HG02610 (cell line): Measurements from ENCODE around the gene CHAF1A.

ENCODE experiments used
- ATAC-seq: cut with Tn5 transposase; IDR thresholded peaks from one replicate; pipeline ENCODE4 v1.9.1; 2021; ENCODE audit warnings: mild to moderate bottlenecking, moderate library complexity; ENCODE audit not compliant: unreplicated experiment

The CHAF1A gene

DNA sequence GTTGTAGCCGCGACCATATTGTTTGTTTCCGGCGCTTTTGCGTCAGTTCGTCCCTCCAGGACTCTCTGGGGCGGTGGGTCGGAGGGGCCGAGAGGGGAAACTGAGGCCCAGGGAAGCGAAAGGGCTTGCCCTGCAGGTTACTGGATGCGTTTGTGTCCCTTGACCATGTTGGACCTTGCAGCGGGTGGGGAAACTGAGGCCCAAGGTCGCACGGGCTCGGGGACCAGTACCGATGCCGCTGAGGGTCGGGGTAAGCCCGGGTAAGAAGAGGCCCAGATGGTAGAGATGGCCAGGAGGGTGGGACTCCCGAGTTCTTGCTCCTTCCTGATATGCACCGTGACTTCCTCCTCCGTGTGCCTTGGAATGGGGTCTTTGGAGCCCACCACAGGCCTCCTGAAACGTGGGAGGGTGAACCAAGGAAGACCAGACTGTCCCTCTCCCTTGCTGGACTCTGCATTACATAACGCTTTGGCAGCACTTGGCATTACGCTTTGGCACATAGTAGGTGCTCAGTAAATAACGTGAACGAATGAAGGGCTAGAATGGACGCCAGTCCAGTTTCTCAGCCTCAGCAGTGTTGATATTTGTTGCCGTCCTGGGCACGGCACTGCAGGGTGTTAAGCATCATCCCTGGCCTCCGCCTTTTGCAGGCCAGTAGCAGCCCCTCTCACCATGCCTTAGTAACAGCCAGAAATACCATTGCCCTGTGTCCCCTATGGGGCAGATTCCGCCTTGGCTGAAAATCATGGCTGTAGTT lies 743 bp downstream of the CHAF1A start:
- ATAC-seq = no peak

DNA sequence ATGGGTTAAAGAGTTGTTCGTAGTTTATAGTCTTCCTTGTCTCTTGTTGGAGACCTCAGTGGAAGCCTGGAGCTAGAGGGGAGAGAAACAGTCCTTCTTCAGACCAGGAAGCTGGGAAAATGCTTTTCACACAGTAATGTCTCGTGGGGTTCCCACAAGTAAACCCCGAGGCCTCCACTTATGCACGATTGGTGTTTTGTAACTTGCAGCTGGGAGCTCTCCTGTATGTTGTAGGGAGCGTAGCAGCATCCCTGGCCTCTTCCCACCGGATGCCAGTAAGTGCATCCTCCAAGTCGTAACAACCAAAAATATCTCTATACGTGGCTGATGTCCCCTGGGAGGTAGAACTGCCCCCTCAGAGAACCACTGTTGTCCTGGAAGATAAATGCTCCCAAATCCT lies 3.5 kb downstream of the CHAF1A start:
- ATAC-seq = no peak

DNA sequence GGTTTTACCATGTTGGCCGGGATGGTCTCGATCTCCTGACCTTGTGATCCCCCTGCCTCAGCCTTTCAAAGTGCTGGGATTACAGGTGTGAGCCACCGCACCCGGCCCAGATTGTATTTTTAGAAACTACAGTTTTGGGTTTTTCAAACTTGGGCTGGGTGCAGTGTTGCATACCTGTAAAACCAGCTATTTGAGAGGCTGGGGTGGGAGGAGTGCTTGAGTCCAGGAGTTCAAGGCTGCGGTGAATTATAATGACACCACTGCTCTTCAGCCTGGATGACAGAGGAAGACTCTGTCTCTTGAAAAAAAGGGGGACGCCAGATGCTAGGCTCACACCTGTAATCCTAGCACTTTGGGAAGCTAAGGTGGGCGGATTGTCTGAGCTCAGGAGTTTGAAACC lies 4.2 kb downstream of the CHAF1A start:
- no peak for ATAC-seq

DNA sequence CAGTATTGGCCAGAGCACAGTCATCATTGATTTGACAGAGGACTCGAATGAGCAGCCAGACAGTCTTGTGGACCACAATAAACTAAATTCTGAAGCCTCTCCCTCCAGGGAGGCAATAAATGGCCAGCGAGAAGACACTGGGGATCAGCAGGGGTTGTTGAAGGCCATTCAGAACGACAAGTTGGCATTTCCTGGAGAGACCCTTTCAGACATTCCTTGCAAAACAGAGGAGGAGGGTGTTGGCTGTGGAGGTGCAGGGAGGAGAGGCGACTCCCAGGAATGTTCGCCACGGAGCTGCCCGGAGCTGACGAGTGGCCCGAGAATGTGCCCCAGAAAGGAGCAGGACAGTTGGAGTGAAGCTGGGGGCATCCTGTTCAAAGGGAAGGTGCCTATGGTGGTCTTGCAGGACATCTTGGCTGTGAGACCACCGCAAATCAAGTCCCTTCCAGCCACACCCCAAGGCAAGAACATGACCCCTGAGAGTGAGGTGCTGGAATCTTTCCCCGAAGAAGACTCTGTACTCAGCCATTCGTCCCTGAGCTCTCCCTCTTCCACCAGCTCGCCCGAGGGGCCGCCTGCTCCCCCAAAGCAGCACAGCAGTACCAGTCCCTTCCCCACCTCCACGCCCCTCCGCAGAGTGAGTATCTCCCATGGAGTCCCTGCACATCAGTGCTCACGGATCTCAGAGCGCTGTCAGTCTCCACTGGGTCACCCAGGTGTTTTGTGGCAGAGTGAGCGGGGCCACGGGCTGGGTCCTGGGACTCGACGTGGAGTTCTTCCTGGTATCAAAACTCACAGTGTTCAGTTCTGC lies 6.9 kb downstream of the CHAF1A start:
- ATAC-seq = no peak

DNA sequence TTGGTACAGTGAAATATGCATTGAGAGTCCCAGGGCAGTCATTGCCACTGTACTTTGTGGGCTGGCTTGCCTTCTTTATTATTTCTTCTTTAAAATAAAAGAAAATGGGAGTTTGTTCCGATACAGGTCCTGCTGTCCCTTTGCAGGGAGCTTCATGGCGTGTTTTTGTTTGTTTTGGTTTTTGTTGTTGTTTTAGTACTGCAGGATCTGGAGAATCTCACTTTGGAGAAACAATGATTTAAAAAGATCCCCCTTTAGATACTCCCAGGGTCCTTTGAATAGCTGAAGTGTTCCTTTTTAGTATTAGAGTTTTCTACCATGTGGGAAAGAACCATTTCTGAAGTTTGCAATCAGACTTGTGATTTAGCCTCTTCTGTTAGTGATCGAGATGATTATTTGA lies 11.1 kb downstream of the CHAF1A start:
- ATAC-seq = no peak

DNA sequence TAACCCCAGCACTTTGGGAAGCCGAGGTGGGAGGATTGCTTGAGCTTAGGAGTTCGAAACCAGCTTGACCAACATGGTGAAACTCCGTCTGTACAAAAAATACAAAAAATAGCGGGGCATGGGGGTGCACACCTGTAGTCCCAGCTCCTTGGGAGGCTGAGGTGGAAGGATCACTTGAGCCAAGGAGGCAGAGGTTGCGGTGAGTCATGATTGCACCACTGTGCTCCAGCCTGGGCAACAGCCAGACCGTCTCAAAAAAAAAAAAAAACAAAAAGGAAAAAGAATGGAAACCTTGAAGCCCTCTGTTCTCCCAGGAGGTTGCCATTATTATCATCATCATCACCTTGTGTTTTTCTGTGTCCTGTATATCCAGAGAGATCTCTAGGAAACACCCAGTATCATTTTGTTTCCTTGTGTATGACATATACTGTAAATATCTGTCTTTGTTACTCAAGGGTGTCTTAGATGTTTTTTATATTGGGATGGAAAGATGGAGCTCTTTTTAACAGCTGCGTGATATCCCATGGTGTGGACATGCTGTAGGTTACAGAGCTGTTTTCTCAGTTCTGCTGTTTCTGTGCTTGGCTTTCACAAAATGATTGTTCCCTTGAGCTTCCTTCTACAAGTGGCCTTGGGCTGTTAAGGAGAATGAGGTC lies 11.8 kb downstream of the CHAF1A start:
- no peak for ATAC-seq

DNA sequence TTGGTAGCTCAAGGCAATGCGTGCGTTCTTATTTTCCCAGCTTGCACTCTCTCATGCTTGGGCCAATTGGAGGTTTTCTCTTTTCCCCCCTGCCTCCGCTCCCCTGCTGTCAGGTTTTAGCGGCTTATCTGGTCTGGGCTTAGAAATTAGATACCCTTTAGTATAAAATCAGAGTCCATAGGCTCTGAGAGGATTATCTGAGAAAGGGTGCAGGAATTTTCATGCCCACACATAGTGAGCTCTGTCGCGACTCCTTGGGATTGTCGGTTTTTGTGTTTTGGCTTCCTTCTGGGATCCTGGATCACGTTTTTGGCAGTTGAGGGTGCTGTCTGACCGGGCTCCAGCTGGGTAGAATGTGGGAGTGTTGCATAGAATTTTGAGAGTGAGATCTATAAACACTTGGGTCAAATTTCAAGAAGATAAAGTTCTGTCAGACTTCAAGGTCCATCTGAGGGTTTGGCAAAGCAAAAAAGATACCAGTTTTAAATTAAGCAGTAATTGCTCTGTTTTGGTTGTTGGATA lies 12.4 kb downstream of the CHAF1A start:
- no peak for ATAC-seq

DNA sequence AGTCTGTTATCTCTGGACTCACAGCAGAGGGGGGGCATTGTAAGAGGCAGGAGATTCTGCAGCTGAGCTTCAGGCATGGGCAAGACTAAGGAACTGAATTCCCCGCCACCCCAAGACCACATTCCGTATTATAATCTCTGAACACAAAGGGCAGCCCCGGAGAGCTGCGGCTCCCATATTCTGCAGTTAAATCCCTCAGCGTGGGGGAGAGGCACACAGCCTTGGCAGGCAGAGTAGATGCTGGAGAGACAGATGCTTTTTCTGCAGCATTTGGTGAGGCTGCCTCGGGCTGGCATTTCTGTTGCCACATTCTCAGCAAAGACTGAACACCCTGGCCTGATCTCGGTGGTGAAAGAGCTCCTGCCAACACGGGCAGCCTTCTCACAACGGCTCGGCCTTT lies 12.9 kb downstream of the CHAF1A start:
- no peak for ATAC-seq

DNA sequence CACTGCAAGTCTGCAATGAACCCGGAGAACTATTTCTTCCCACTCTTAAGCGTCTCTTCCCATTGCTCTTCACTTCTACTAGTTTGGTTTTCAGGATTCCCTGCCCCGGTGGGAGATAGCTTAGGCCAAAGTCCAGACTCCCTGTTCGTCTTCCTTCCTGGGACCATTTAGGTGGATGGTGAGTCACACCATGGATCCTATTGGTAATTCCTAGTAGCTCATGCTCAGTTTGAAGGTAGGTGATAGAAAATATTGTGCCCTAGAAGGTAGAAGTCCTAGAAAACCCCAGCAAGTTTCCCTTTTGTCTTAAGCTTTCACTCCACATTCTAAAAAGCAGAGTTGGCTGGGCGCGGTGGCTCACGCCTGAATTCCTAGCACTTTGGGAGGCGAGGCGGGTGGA lies 13.8 kb downstream of the CHAF1A start:
- no peak for ATAC-seq

DNA sequence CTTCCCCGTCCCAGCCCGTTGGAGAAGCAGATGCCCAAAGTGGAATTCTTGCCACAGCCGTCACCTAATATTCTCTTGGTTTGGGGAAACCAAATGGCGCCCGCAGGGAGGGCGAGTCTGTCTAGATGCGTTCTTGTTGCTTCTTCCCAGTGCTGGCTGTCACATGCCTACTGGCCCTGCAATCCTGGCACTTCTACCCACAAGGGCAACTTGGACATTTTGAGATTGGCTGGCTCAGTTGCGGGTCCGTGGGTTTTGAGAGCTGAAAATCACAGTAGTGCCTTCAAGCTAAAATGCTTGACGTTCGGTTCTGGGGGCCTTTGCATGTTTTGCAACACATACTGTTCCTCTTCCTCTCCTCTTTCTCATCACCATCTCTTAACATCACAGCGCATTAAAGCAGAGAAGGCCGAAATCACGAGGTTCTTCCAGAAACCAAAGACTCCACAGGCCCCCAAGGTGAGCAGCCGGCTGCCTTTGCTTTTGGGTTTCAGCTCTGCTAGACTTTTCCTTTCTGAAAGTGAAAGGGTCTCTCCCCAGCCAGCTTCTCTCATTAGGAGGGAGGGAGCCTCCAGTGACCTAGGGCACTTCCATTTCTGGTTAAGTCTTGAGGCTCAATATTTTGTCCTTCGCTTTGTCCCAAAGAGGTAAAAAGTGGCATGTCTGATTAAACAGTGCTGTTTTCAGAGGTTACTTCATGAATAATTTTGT lies 21.1 kb downstream of the CHAF1A start:
- no peak for ATAC-seq

DNA sequence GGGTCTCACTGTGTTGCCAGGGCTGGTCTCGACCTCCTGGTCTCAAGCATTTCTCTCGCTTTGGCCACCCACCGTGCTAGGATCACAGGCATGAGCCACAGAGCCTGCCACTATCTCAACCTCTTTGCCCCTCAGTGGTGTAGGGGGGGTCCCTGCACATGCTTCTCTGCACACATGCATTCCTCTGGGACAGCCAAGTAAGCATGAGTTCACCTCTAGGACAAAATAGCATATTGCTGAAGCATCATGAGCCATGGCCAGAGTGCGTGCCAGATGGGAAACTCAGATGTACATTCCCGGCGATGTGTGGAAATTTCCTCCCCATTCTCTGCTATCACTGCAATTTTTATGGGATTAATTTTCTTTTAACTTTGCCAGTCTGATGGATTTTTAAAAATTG lies 23.1 kb downstream of the CHAF1A start:
- no peak for ATAC-seq

DNA sequence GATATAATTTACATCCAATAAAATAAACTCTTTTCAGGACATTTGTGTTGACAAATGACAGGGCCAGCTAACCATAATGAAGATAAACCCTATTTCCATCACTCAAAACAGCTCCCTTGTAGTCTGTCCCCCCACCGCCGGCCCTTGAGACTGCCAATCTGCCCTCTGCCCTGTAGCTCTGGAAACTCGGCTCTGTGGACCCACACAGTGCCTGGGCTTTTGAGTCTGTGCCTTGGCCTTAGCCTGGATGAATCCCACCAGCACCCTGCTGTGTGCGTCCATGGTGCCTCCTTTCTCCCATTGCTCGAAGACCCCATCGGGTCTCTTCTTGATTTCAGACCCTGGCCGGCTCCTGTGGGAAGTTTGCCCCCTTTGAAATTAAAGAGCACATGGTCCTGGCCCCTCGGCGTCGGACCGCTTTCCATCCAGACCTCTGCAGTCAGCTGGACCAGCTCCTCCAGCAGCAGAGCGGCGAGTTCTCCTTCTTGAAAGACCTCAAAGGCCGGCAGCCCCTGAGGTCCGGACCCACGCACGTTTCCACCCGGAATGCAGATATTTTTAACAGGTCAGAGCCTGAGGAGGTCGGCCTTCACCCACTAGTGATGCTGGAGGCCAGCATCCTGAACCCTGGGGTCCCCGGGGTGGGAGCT lies 26.0 kb downstream of the CHAF1A start:
- no peak for ATAC-seq

DNA sequence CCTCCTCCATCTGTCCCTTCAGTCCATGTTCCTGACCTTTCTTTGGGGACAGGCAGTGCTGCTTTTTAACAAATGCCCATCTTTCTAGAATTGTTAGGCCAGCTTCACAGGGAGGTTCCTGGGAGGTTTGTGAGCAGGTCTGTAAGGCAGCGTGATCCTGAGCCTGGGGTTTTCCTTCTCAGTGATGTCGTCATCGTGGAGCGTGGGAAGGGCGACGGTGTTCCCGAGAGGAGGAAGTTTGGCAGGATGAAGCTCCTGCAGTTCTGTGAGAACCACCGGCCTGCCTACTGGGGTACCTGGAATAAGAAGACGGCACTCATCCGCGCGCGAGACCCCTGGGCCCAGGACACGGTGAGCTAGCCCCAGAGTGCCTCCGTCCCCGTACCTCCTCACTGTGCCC lies 26.8 kb downstream of the CHAF1A start:
- ATAC-seq = no peak

DNA sequence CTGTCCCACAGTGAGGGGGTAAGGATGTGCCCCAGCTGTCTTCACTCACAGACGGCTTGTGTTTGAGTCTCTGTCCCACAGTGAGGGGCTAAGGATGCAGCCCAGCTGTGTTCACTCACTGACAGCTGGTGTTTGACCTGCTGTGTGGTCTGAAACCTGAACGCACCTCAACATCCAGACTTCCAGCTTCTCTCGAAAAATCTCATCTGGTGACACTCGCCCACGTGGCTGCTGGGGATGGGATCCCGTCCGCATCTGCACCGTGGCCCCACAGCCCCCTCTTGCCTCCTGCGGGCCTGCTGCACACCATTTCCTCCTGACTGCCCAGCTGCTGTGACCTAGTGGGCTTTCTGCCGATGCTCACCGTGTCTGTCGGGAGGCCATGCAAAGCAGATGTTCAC lies 27.3 kb downstream of the CHAF1A start:
- no peak for ATAC-seq

DNA sequence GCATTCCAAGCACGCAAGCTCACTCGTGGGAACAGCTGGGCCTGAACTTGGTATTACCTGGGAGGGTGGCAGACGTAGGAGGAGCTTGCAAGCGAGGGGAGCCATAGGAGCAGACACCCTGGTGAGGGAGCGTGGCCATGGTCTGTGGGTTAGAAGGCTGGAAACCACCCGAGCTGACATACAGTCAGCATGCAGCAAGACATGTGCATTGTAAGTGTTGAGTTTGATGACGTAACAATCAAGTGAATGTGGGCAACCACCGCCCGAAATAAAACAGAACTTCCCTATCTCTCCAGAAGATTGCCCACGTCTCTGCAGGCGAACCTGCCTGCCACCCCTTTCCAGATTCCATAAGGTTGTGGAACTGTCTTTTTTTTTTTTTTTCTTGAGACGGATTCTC lies 28.3 kb downstream of the CHAF1A start:
- ATAC-seq = no peak

DNA sequence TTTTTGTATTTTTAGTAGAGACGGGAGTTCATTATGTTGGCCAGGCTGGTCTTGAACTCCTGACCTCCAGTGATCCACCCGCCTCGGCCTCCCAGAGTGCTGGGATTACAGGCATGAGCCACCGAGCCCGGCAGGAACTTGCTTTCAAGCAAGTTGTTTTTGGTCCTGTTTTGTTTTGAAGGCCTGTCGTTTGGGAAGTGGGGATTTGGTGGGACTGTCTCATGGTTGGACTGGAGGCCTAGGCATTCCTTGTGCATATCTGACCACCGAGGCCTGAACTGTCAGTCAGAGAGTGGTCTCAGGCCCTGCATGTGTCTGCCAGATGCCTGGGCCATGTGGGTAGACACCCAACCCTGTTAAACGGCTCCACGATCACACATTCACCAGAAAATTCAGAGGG lies 28.9 kb downstream of the CHAF1A start:
- ATAC-seq = no peak

DNA sequence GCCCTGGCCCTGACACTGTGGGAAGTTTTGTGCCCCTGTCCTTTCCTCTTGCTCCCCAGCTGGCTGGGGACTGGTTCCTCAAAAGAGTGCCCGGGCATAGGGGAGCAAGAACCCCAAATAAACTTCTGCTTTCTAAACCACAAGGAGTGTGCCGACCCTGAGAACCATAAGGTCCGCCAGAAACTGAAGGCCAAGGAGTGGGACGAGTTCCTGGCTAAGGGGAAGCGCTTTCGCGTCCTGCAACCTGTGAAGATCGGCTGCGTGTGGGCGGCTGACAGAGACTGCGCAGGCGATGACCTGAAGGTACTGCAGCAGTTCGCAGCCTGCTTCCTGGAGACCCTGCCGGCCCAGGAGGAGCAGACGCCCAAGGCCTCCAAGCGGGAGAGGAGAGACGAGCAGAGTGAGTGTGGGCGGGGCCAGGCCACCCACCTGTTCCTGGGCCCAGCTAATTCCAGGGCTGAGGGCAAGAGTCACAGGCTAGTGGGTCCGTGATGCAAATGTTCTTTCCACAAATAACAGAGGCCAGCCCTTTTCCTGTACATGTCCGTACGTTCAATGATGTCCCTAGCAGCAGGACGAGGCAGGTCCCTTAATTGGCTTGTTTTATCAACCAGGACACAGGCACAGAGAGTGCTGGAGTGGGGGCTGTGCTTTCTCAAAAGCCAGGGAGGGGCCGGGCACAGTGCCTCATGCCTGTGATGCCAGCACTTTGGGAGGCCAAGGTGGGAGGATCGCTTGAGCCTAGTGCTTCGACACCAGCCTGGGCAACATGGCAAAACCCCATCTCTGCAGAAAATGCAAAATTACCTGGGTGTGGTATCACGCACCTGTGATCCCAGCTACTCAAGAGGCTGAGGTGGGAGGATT lies 29.6 kb downstream of the CHAF1A start:
- peak; percentile 41 for ATAC-seq

DNA sequence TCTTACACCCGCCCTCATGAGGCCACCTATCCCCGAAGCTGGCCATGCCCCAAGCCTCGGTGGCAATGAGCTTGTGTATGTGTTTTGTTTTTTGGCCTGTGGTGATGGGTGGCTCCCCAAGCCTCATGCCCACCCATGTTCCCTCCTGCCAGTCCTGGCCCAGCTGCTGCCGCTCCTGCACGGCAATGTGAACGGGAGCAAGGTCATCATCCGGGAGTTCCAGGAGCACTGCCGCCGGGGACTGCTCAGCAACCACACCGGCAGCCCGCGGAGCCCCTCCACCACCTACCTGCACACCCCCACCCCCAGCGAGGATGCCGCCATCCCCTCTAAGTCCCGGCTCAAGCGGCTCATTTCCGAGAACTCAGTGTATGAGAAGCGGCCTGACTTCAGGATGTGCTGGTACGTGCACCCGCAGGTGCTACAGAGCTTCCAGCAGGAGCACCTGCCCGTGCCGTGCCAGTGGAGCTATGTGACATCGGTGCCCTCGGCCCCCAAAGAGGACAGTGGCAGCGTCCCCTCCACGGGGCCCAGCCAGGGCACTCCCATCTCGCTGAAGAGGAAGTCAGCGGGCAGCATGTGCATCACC lies 30.6 kb downstream of the CHAF1A start:
- ATAC-seq = no peak

DNA sequence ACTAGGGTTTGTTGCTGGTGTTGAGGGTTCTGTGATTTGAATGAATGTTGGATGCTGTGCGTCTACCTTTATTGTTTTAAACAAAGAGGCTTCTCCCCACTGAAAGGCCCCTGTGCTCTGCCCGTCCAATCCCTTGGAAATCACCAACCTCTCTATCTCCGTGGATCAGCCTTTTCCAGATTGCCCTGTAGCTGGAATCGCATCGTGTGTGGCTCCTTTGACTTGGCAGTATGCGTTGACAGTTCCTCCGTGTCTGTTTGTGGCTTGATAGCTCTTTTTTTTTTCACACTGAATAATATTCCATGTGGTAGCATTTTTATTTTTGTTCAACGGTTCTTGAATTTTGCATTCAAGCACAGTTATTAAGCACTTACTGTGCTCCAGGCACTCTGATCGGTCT lies 32.0 kb downstream of the CHAF1A start:
- no peak for ATAC-seq
